GM18519 (cell line): ENCODE measurements around the gene SKOR1.

ENCODE experiments used
- ATAC-seq: cut with Tn5 transposase; IDR thresholded peaks from one replicate; pipeline ENCODE4 v1.9.1; 2021; ENCODE audit warnings: mild to moderate bottlenecking, moderate library complexity; ENCODE audit not compliant: unreplicated experiment, low FRiP score

The SKOR1 gene

GRCh38 chr15:67879440-67880129, 54.3 kb downstream of the SKOR1 start:
- ATAC-seq, result no peak

DNA sequence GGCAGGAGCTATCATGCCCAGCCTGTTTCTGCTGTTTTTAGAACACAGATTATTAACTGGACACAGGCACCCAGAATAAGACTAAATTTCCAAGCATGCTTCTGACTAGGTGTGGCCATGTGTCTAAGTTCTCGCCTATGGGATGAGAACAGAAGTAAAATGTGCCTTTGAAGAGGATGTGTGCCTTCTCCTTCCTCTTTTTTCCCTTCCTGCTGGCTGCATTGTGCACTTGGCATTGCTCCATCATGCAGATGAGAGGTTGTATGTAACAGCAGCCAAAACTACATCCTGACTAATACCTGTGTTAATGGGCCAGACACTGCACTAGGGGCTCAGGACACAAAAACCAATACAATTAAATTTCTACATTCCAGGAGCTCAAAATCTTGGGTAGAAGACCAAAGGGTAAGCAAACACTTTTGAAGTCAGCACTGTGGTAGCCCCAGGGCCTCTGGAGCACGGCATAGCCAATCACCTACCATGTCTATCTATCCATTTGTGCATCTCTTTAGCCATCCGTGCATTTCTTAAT, 55.4 kb downstream of the SKOR1 start:
- ATAC-seq, result no peak

DNA sequence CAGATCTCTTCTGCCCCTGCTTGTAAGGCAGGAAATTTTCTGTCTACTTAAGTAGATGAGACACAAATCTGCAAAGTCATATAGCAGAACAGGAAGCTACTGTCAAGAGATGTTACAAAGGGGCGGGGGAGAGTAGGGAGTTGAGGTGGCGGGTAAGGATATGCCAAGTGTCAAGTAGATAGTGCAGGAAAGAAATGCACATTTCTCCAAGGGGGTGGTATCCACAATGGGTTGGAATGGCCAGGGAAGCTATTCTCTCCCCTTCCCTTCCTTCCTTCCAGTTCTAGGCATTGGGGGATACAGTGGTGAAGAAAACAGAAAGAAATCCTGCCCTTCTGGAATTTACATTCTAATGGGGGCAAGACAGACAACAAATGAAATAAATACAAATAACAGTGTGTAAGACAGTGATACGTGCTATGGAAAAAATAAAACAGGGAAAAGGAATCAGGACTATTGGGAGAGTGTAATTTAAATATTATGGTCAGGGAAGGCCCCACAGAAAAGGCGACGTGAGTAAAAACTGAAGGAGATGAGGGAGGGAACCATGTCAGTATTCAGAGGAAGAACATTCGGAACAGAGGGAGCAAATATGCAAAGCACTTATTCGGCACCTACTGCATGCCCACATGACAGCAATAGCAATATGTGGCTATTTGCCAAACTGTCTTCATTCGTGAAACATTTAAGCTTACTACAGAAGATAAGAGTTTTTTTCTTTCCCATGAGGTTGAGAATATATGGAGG, 57.4 kb downstream of the SKOR1 start:
- ATAC-seq, result no peak

DNA sequence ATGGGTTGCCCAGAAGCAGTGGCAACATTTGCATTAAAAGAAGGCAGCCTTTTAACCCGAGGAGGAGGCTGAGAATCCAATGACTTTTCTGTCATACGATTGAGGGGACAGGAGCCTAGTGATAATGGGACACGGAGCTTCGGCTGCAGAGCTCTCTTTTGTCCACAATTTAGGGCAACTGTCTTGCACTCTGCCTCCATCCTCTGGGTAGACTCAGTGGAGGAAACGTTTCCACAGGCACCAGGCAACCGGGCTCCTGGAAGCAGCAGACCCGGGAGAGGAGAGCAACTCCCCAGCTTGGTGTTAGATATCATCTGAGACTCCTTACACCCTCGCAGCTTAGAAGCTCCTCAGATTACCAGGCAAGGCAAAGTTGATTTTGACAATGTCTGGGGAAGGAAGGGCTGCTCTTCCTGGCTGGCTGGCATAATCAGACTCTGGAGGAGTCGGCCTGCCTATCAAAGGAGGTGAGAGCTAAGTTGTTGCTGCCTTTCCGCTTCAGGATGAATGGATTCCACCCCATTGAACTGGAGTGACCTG, 58.0 kb downstream of the SKOR1 start:
- ATAC-seq, result no peak

DNA sequence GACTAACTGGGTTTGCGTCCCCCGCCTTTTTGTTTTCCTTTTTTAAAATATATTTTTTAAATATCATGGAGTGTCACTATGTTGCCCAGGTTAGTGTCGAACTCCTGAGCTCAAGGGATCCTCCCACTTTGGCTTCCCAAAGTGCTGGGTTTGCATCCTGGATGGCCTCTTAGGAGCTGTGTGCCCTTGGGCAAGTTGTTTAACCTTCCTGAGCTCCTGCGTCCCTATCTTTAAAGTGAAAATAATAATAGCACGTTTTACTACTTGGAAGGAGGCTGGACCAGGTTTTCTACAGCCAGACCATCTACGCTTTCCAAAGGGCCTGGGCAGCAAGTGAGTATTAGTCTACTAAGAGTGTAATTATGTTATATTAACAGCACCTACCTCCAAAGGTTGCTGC, 58.7 kb downstream of the SKOR1 start:
- no peak for ATAC-seq
